CD8-positive, alpha-beta memory T cell (primary cell): ENCODE data around the gene CAPN11. TPM values are rescaled to one million over a fixed set of nuclear protein-coding genes. Genes with fewer than 3 reads are reported as not detected.
A peak's percentile ranks its signal among the peaks of the same experiment; 100 is the strongest.

Source experiments
- CTCF ChIA-PET: fragments of 350-600 bp; sonication (Branson Sonifier 250); formaldehyde crosslinking; loops from one replicate; lab custom pipeline; 2021; ENCODE audit warnings: antibody characterized with exemption; lab: Charles Lee
- POLR2A ChIA-PET: fragments of 350-600 bp; sonication (Branson Sonifier 250); formaldehyde crosslinking; loops from one replicate; lab custom pipeline; 2021; ENCODE audit warnings: antibody characterized with exemption; lab: Charles Lee
- DNase-seq, 5 donors: peaks; one replicate each; pipeline versions ENCODE4 v3.0.0 to v3.0.0-alpha.2; 2020 to 2022; ENCODE audit warnings: mixed read lengths in 1 of 5
- H3K27ac ChIP-seq: one replicate; pipeline ENCODE4 v1.7.0; 2013; ENCODE audit warnings: low read depth, mild to moderate bottlenecking, low read length, moderate library complexity
- H3K27me3 ChIP-seq: 2 replicates; pipeline ENCODE4 v1.7.0; 2013; ENCODE audit warnings: low read length, mild to moderate bottlenecking; ENCODE audit not compliant: insufficient read depth, poor library complexity, severe bottlenecking
- H3K36me3 ChIP-seq: 2 replicates; pipeline ENCODE4 v1.7.0; 2013; ENCODE audit warnings: mild to moderate bottlenecking, low read length, moderate library complexity; ENCODE audit not compliant: insufficient read depth
- H3K4me1 ChIP-seq: 2 replicates; pipeline ENCODE4 v1.7.0; 2013; ENCODE audit warnings: mild to moderate bottlenecking, low read length, moderate library complexity; ENCODE audit not compliant: insufficient read depth
- H3K4me3 ChIP-seq: 2 replicates; pipeline ENCODE4 v1.7.0; 2013; ENCODE audit warnings: mild to moderate bottlenecking, low read length
- H3K9me3 ChIP-seq: 2 replicates; pipeline ENCODE4 v1.7.0; 2013; ENCODE audit warnings: mild to moderate bottlenecking, low read length
- H3K27ac Mint-ChIP-seq, 8 donors: one replicate each; pipeline ENCODE4 v1.8.0; 2020 to 2021; ENCODE audit warnings: mixed read lengths in 8 of 8, mild to moderate bottlenecking in 6 of 8, inconsistent platforms in 3 of 8, moderate library complexity in 3 of 8
- H3K27me3 Mint-ChIP-seq, 2 donors: one replicate each; pipeline ENCODE4 v1.8.0; 2020 to 2021; ENCODE audit warnings: mixed read lengths in 2 of 2, mild to moderate bottlenecking in 1 of 2, moderate library complexity in 1 of 2
- H3K36me3 Mint-ChIP-seq, 3 donors: one replicate each; pipeline ENCODE4 v1.8.0; 2020 to 2021; ENCODE audit warnings: mixed read lengths in 3 of 3, inconsistent platforms in 1 of 3, mild to moderate bottlenecking in 1 of 3
- H3K4me1 Mint-ChIP-seq, 3 donors: one replicate each; pipeline ENCODE4 v1.8.0; 2020 to 2021; ENCODE audit warnings: mixed read lengths in 3 of 3, inconsistent platforms in 1 of 3, mild to moderate bottlenecking in 1 of 3
- H3K4me3 Mint-ChIP-seq, 7 donors: one replicate each; pipeline ENCODE4 v1.8.0; 2020 to 2021; ENCODE audit warnings: mixed read lengths in 7 of 7, mild to moderate bottlenecking in 6 of 7, moderate library complexity in 4 of 7, inconsistent platforms in 2 of 7
- H3K9me3 Mint-ChIP-seq, 5 donors: one replicate each; pipeline ENCODE4 v1.8.0; 2020 to 2022; ENCODE audit warnings: mixed read lengths in 5 of 5, mild to moderate bottlenecking in 3 of 5, moderate library complexity in 2 of 5, inconsistent platforms in 1 of 5
- polyA plus RNA-seq: library from polyadenylated mRNA; unstranded; fragments of 300-500 nt; fragmentation: Illumina TruSeq; gene quantifications from one replicate; pipeline ENCODE4 v1.2.3, GENCODE V29; 2021
- total RNA-seq, 2 experiments: library from RNA; stranded (reverse); gene quantifications; one replicate each; pipeline ENCODE4 v1.2.3, GENCODE V29; 2021

Gene CAPN11
- total and polyA plus RNA-seq, 3 experiments from 2014 or later = not detected

- Mint-ChIP-seq H3K27ac (no peak overlapping the region), H3K36me3 (no peaks in the 10 kb centered on the region), H3K9me3 (no peaks in the 10 kb centered on the region), H3K4me3 (peak overlapping the region; percentile 49 to 85 (median 82)), H3K4me1 (peaks cover 15 to 21% (median 16%) of the 10 kb centered on the region in 3 donors), H3K27me3 (peaks cover 0 to 1% of the 10 kb centered on the region in 2 donors)
- peaks cover 10% of the 10 kb centered on the region for H3K4me1 ChIP-seq
- H3K27me3 ChIP-seq = no peaks in the 10 kb centered on the region
- H3K4me3 ChIP-seq = no peak overlapping the region
- H3K27ac ChIP-seq = peak overlapping the region; percentile 45
- ChIA-PET POLR2A (interaction anchor here (0.9 to 4.5 kb wide), 2 partner anchors 9 to 23 kb away, joined by 3 to 24 read pairs; partner anchors contain the start of gene HSP90AB1), CTCF (interaction anchor here (1.0 to 8.0 kb wide), 6 partner anchors 11 to 52 kb away, joined by 3 to 69 read pairs (median 6); partner anchors contain the start of gene SLC35B2)
- no peaks in the 10 kb centered on the region for H3K9me3 ChIP-seq
- DNase-seq = no peak
- H3K36me3 ChIP-seq = no peaks in the 10 kb centered on the region
These were observed 66.3 kb downstream of the CAPN11 start for GRCh38 chr6:44224965-44225305.

GRCh38 chr6:44225579-44226325 is 67.1 kb downstream of the CAPN11 start:
- H3K27me3 Mint-ChIP-seq = no peaks in the 10 kb centered on the region
- POLR2A ChIA-PET = interaction anchor here (4.5 kb wide), 1 partner anchor 22 kb away, joined by 24 read pairs; the partner anchor contains the start of gene HSP90AB1
- Histone ChIP-seq H3K27ac (peak overlapping the region; percentile 61), H3K9me3 (no peaks in the 10 kb centered on the region), H3K27me3 (no peaks in the 10 kb centered on the region), H3K4me1 (peaks cover 10% of the 10 kb centered on the region), H3K36me3 (no peaks in the 10 kb centered on the region), H3K4me3 (no peak overlapping the region)
- H3K4me1 Mint-ChIP-seq = peaks cover 15 to 21% (median 16%) of the 10 kb centered on the region in 3 donors
- H3K27ac Mint-ChIP-seq = no peak overlapping the region
- H3K4me3 Mint-ChIP-seq = peak overlapping the region in 3 of 7 donors; percentile 19 to 67 (median 27)
- DNase-seq = no peak
- CTCF ChIA-PET = interaction anchor here (2.0 to 8.0 kb wide), 4 partner anchors 10 to 31 kb away, joined by 4 to 69 read pairs (median 14); partner anchors contain the start of gene SLC35B2
- H3K9me3 Mint-ChIP-seq = no peaks in the 10 kb centered on the region
- no peaks in the 10 kb centered on the region for H3K36me3 Mint-ChIP-seq

- Histone ChIP-seq H3K27me3 (no peaks in the 10 kb centered on the region), H3K9me3 (no peaks in the 10 kb centered on the region), H3K4me1 (peaks cover 10% of the 10 kb centered on the region), H3K36me3 (no peaks in the 10 kb centered on the region), H3K4me3 (no peak overlapping the region), H3K27ac (peak overlapping the region; percentile 61)
- DNase-seq = no peak
- no peaks in the 10 kb centered on the region for H3K27me3 Mint-ChIP-seq
- no peaks in the 10 kb centered on the region for H3K9me3 Mint-ChIP-seq
- ChIA-PET POLR2A (interaction anchor here (1.4 kb wide), 1 partner anchor 11 kb away, joined by 3 read pairs; no protein-coding TSS in a partner anchor), CTCF (interaction anchor here (2.4 to 8.0 kb wide), 3 partner anchors 9 to 30 kb away, joined by 7 to 69 read pairs (median 22); partner anchors contain the start of gene SLC35B2)
- peak overlapping the region in 1 of 7 donors; percentile 27 for H3K4me3 Mint-ChIP-seq
- no peaks in the 10 kb centered on the region for H3K36me3 Mint-ChIP-seq
- H3K27ac Mint-ChIP-seq = no peak overlapping the region
- H3K4me1 Mint-ChIP-seq = peaks cover 15 to 21% (median 16%) of the 10 kb centered on the region in 3 donors
These were observed 67.9 kb downstream of the CAPN11 start for GRCh38 chr6:44226368-44227147.

- H3K4me1 Mint-ChIP-seq = peaks cover 13 to 16% (median 16%) of the 10 kb centered on the region in 3 donors
- no peaks in the 10 kb centered on the region for H3K36me3 Mint-ChIP-seq
These were observed 68.7 kb downstream of the CAPN11 start for GRCh38 chr6:44227148-44227793.

GRCh38 chr6:44228031-44228430 is 69.4 kb downstream of the CAPN11 start:
- CTCF ChIA-PET = interaction anchor here (0.6 to 8.0 kb wide), 3 partner anchors 8 to 36 kb away, joined by 3 to 69 read pairs (median 5); no protein-coding TSS in a partner anchor
- no peak for DNase-seq
- H3K9me3 ChIP-seq = no peaks in the 10 kb centered on the region
- POLR2A ChIA-PET = interaction anchor here (1.4 kb wide), 1 partner anchor 9 kb away, joined by 3 read pairs; no protein-coding TSS in a partner anchor
- Mint-ChIP-seq H3K27ac (no peak overlapping the region), H3K9me3 (no peaks in the 10 kb centered on the region), H3K4me1 (peaks cover 8 to 11% (median 10%) of the 10 kb centered on the region in 3 donors), H3K27me3 (no peaks in the 10 kb centered on the region), H3K4me3 (no peak overlapping the region), H3K36me3 (no peaks in the 10 kb centered on the region)
- peaks cover 1% of the 10 kb centered on the region for H3K4me1 ChIP-seq
- no peaks in the 10 kb centered on the region for H3K36me3 ChIP-seq
- H3K27me3 ChIP-seq = no peaks in the 10 kb centered on the region
- no peak overlapping the region for H3K4me3 ChIP-seq
- H3K27ac ChIP-seq = no peak overlapping the region

More at GRCh38 chr6:44227148-44227793, 68.7 kb downstream of the CAPN11 start:
- no peaks in the 10 kb centered on the region for H3K9me3 ChIP-seq
- Mint-ChIP-seq H3K4me3 (no peak overlapping the region), H3K27me3 (no peaks in the 10 kb centered on the region), H3K9me3 (no peaks in the 10 kb centered on the region), H3K27ac (no peak overlapping the region)
- H3K27ac ChIP-seq = peak overlapping the region; percentile 61
- H3K4me1 ChIP-seq = peaks cover 6% of the 10 kb centered on the region
- no peaks in the 10 kb centered on the region for H3K27me3 ChIP-seq
- ChIA-PET POLR2A (interaction anchor here (1.4 kb wide), 1 partner anchor 10 kb away, joined by 3 read pairs; no protein-coding TSS in a partner anchor), CTCF (interaction anchor here (0.6 to 8.0 kb wide), 3 partner anchors 8 to 37 kb away, joined by 3 to 69 read pairs (median 5); no protein-coding TSS in a partner anchor)
- no peak overlapping the region for H3K4me3 ChIP-seq
- no peaks in the 10 kb centered on the region for H3K36me3 ChIP-seq
- no peak for DNase-seq

- H3K4me3 Mint-ChIP-seq = no peak overlapping the region
- no peak overlapping the region for H3K27ac Mint-ChIP-seq
- H3K36me3 Mint-ChIP-seq = no peaks in the 10 kb centered on the region
- no peak overlapping the region for H3K4me3 ChIP-seq
- ChIA-PET CTCF (interaction anchor here (1.2 to 8.0 kb wide), 2 partner anchors 7 to 28 kb away, joined by 5 to 69 read pairs; no protein-coding TSS in a partner anchor), POLR2A (no interaction called here)
- H3K9me3 ChIP-seq = no peaks in the 10 kb centered on the region
- H3K27ac ChIP-seq = no peak overlapping the region
- no peaks in the 10 kb centered on the region for H3K27me3 Mint-ChIP-seq
- no peaks in the 10 kb centered on the region for H3K9me3 Mint-ChIP-seq
- no peak for DNase-seq
- no peaks in the 10 kb centered on the region for H3K4me1 ChIP-seq
- no peaks in the 10 kb centered on the region for H3K27me3 ChIP-seq
- no peaks in the 10 kb centered on the region for H3K36me3 ChIP-seq
- peaks cover 8 to 9% (median 8%) of the 10 kb centered on the region in 3 donors for H3K4me1 Mint-ChIP-seq
These were observed 69.8 kb downstream of the CAPN11 start for GRCh38 chr6:44228433-44228832.

GRCh38 chr6:44228836-44229235 is 70.2 kb downstream of the CAPN11 start:
- H3K36me3 Mint-ChIP-seq = no peaks in the 10 kb centered on the region
- H3K27me3 ChIP-seq = no peaks in the 10 kb centered on the region
- ChIA-PET CTCF (interaction anchor here (8.0 kb wide), 1 partner anchor 7 kb away, joined by 69 read pairs; no protein-coding TSS in a partner anchor), POLR2A (no interaction called here)
- H3K27ac Mint-ChIP-seq = peak overlapping the region in 1 of 8 donors; percentile 54
- H3K36me3 ChIP-seq = no peaks in the 10 kb centered on the region
- no peak overlapping the region for H3K4me3 Mint-ChIP-seq
- H3K9me3 ChIP-seq = no peaks in the 10 kb centered on the region
- peak in 1 of 5 donors; percentile 14 for DNase-seq
- no peaks in the 10 kb centered on the region for H3K27me3 Mint-ChIP-seq
- peaks cover 7 to 8% (median 8%) of the 10 kb centered on the region in 3 donors for H3K4me1 Mint-ChIP-seq
- no peaks in the 10 kb centered on the region for H3K4me1 ChIP-seq
- H3K27ac ChIP-seq = no peak overlapping the region
- H3K9me3 Mint-ChIP-seq = no peaks in the 10 kb centered on the region
- H3K4me3 ChIP-seq = no peak overlapping the region
